Stimulated activated CD8-positive, alpha-beta memory T cell treated with anti-CD3 and anti-CD28 coated beads, Interleukin-15, amount 100 ng/mL, for 48 hours (primary cell): ENCODE data around the gene ZSCAN12.
A peak's percentile ranks its signal among the peaks of the same experiment; 100 is the strongest.

ENCODE experiments used
- DNase-seq, 2 donors: peaks; one replicate each; pipeline ENCODE4 v3.0.0-alpha.2; 2020; ENCODE audit warnings: low read depth in 2 of 2

Gene ZSCAN12

GRCh38 chr6:28353981-28354676, 45.4 kb downstream of the ZSCAN12 start:
- no peak for DNase-seq

DNA sequence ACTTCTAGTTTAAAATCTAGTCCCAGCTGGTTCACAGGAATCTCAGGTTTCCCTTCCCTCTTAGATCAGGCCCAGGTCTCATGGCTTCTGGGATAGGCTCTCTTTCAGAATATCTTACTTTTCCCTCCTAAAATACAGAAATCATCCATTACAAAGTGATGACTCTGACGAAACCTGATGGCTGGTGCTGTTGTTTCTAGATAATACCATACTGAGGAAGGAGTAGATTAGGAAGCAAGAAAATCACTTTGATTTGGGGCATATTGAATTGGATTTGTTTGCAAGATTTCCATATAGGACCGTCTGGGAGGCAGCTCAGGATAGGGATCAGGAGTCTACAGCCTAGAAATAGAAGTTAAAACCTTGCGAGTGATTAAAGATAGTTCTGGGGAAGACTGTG, 46.2 kb downstream of the ZSCAN12 start:
- no peak for DNase-seq

DNA sequence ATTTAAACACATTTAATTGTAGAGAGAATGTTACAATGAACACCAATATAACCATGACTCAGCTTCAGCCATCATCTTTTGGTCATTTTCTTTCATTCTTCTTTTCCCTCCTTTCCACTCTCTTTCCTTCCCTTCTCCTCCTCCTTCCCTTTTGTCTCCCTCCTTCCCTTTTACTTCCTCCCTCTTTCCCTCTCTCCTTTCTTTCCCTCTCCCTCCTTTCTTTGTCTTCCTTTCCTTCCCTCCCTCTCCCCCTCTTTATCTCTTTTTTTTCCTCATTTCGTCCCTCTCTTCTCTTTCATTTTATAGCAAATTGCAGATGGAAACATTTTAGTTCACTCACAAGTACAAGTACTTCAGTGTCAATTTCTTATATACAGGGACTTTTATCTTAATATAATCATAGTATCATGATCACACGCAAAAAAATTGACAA, 48.0 kb downstream of the ZSCAN12 start:
- DNase-seq: no peak

GRCh38 chr6:28351087-28351486, 48.5 kb downstream of the ZSCAN12 start:
- no peak for DNase-seq

DNA sequence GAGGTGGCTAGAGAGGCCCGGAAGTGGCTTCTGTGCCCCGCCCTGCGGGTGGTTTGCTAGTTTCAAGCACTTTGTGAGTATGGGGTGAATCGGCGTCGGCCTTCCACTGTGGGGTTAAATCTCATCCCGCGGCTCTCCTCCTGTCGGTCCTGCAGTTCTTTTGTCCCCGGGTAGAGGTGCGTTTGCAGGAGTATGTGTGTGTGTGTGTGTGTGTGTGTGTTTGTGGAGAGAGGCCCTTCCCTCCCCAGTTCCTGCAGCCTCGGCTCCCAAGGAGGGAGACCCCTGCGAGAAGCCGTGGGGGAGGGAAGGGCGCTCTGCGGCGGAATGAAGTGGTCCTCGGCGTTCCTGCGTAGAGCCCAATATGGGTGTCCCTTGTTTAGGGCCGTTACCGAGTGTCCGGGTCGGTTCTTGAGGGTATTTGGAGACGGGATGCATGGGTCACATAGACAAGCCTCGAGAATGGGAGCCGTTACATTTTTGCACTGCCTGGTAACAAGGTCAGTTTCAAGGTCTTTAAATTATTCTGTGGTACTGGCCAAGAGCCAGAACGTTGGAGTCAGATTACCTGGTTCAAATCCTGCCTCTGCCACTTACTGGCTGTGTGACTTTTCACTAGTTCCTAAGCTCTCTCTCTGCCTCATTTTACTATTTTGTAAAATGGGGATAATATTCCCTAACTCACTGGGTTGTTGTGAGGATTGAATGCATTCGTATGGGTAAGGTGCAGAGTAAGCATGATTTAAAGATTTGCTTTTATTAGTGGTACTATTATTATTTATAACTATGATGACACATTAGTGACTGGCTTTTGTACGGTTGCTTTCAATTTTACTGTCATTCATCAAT, 49.4 kb downstream of the ZSCAN12 start, which contains the start of gene ZKSCAN3:
TSS of gene ZKSCAN3 (plus strand) at position 56 of the 846 bp plus-strand sequence. CDS start 9,640 bp downstream, outside the sequence.
- peak; percentile 82 to 83 for DNase-seq

DNA sequence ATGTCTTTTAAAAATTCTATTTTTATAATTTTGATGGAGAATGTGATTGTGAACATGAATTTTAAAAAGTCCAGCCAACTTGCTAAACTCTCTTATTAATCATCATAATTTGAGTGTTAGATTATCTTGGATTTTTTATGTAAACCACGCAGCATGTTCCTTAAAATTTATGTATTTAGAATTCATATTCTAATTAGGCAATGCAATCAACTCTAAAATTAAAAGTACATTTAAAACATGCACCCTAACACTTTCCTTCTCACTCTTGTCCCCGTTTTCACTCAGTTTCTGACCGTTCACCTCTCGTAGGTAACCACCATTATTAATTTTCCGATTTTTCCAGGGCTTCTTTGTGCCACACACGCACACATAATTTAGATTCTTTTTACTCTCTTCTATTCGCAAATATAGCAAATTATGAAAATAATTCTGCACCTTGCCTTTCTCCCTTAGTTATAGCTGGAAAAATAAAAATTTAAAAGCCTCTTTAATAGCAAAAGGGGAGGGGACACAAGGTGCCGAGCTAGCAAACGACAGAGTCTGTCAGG, 50.1 kb downstream of the ZSCAN12 start:
- no peak for DNase-seq

- DNase-seq: no peak
Measured at GRCh38 chr6:28347119-28347518, 52.4 kb downstream of the ZSCAN12 start.

DNA sequence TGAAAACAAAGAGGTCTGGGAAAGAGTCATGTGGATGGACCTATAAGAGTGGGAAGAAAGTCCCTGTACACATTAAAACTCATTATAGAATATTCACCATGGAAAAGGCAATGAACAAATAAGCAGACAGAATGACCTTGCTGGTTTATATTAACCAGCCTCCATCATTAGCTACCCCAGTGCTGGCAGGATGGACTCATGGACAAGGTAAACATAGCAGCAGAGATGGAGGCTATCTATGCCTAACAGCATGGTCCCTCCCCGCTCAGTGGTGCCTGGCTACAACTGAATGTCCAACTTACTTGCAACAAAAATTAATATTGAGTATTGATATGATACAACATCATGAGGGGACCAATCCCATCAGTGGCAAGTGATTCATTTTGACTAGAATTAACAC, 54.3 kb downstream of the ZSCAN12 start:
- no peak for DNase-seq

DNA sequence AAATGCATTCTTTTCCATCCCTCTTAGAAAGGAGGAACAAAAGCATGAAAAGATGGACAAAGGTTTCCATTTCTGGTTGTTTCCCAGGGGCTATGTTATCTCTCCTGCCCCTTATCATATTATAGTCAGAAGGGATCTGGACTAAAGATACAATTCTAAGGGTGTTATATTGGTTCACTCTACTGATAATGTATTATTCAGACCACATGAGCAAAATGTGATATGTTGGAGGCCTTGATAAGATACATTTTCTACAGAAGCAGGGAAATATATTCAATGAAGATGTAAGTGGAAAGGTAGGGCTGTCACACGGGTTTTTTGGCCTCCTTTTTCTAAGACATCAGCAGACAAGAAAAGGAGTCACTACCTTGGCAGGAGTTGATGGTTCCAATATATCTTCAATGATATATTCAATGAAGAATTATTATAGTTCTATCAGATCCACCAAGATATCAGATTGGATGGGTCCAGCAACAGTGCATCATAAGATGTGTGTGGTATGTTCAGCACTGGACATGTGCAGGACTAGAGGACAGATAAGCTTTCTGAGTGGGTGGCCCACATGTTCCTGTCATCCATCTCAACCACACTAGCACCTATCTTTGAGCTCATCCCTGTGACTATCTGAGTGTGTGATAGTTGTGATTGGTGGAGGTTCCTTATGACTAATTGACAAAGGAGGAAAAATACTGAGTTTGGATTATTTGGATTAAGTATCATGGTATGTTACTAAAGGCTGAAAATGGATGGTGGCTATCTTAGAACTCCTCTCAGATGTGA, 55.5 kb downstream of the ZSCAN12 start:
- DNase-seq: no peak

DNA sequence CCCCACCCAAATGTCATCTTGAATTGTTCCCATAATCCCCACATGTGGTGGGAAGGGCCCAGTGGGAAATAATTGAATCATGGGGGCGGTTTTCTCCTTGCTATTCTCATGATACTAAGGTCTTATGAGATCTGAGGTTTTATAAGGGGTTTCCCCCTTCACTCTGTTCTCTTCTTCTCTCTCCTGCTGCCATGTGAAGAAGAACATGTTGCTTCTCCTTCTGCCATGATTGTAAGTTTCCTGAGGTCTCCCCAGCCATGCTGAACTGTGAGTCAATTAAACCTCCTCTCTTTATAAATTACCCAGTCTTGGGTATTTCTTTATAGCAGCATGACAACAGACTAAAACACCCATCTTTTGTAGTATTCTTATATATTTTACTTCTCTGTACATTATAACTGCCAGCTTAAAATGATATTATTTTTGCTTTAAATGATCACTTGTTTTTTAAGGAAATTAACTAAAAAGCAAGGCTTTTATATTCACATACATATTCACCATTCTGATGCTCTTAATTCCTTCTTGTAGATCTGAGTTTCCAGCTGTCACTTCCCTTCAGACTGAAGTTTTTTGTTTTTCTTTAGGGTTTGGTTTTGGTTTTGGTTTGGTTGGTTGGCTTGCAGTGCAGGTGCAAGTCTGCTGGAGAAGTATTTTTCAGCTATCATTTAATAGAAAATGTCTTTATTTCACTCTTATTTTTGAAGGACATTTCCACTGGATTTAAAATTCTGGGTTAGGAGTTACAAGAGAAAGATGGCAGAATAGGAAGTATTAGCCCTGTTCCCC, 59.0 kb downstream of the ZSCAN12 start:
- no peak for DNase-seq

DNA sequence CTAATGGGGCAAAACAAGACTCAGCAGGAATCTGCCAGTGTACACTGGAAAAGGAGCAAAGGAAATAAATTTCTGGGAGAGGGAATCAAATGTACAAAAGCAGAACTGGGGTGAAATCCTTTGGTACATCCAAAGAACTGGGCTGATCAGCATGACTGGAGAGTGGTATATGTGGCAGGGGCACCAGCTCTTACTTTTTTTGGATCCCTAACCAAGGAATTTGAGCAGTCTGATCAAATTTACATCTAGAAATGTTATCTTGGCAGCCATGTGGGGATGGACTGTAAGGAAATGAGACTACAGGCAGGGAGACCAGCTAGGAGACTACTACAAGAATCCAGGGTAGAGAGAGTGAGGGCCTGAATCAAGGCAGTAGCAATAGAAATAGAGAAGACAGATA, 62.4 kb downstream of the ZSCAN12 start:
- no peak for DNase-seq

DNA sequence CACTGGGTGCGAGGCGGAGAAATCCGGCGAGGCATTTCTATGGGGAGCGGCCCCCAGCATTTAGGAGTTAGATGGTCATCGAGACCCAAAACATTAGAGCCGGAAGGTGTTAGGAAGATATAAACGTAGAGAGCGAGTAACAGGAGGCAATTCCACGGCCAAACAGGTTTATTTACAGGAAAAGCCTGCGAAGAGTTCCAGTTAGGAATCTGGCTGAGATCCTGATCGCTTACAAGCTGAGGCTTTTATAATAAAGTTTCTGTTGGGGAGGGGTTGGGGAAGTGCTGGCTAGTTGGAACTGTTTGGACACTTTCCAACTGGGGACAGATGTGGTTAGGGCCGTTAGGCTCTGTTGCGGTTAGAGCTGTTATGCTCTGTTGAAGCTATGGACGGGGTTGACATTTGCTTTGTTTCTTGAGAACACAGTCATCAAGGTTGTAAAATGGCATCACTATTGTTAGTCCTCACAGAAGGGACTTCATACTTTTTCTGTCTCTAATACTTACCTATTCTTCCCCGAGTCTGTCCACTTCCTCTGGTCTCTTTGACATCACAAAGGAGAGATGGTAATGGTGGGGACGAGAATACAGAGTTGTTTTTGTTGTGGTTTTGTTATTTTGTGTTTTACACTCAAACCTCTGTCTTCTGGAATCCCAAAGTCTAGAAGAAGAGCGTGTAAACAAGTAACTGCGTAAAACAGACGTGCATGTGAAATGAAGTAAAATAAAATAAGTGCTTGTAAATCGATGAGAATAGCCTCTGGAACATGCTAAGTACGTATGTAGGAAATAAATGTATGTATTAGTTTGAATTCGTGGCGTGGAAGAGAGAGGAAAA, 63.0 kb downstream of the ZSCAN12 start:
- DNase-seq: no peak

- peak; percentile 64 to 66 for DNase-seq
Measured at GRCh38 chr6:28335564-28336283, 63.8 kb downstream of the ZSCAN12 start, which contains the start of gene ZSCAN31. TSS of gene ZSCAN31 (minus strand) at chr6:28336148. CDS start at chr6:28329683, 6,465 bp downstream.

DNA sequence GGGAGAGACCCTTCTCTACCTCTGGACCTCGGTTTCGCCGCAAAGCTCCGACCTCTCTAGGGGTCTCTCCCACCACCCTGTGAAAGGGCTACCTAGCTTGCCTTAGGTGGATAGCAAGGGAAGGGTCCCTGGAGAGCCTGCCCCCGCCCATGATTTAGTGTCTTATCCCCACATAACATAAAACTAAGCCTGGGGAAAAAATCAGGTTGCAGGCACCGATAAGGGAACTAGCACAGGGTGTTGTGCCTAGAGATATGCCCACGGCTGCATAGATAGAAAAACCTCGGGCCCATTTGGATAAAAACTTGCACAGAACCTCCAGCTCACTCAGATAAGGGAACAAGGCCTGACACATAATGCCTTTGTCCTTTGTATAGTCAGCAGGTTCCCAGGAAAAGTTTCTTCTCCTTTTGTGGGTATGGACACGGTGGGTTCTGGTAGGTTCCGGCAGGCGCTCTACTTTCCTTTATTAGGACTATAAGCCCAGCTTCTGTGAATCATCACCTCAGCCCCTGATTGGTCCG, 64.4 kb downstream of the ZSCAN12 start:
- DNase-seq: no peak

- no peak for DNase-seq
Measured at GRCh38 chr6:28334286-28335039, 65.1 kb downstream of the ZSCAN12 start.

DNA sequence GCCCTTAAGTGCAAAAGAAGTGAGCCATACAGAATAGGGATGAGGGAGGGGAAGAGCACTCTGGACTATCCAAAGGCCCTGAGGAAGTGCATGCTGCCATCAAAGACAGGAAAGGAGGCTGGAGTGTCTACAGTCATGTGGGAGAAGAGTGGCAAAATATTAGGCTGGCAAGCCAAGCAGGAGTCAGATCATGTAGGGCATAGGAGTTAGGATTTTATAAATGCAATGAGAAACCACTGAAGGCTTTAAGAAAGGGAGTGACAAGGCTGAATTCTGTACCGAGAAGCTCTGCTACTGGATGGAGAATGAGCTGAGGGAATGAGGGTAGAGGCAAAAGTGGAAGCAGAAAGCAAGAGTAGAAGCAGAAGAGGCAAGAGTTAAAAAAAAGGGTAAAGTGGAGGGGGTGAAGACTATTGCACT, 65.9 kb downstream of the ZSCAN12 start:
- DNase-seq: no peak

- DNase-seq: no peak
Measured at GRCh38 chr6:28333047-28333446, 66.5 kb downstream of the ZSCAN12 start.

- DNase-seq: no peak
Measured at GRCh38 chr6:28330041-28330440, 69.5 kb downstream of the ZSCAN12 start.
